Measurements from ENCODE around the gene ZBTB18.
A peak's percentile ranks its signal among the peaks of the same experiment; 100 is the strongest.

The ZBTB18 gene

GRCh38 chr1:244046907-244047611 lies 4.0 kb upstream of the ZBTB18 start:
- DNase-seq (ENCODE audit: low read depth) = no peak
- TF ChIP-seq CTCF (IDR thresholded peaks at IDR 0.05; ENCODE audit: low read depth, low read length, missing control alignments) = no peak
- in situ Hi-C loops (cut with HindIII; ENCODE audit: low sequenced_read_pairs) = no loop called here
- peak overlapping the region; percentile 78 for H3K4me3 ChIP-seq (ENCODE audit: low read depth, low read length)

- DNase-seq (ENCODE audit: low read depth) = no peak
- in situ Hi-C loops (cut with HindIII; ENCODE audit: low sequenced_read_pairs) = no loop called here
- H3K4me3 ChIP-seq (ENCODE audit: low read depth, low read length) = peak overlapping the region; percentile 78
- no peak for TF ChIP-seq CTCF (IDR thresholded peaks at IDR 0.05; ENCODE audit: low read depth, low read length, missing control alignments)
Measured at GRCh38 chr1:244047621-244048255, 3.3 kb upstream of the ZBTB18 start.

GRCh38 chr1:244048256-244049161 lies 2.6 kb upstream of the ZBTB18 start:
- TF ChIP-seq CTCF (IDR thresholded peaks at IDR 0.05; ENCODE audit: low read depth, low read length, missing control alignments) = no peak
- H3K4me3 ChIP-seq (ENCODE audit: low read depth, low read length) = peak overlapping the region; percentile 78
- in situ Hi-C loops (cut with HindIII; ENCODE audit: low sequenced_read_pairs) = no loop called here
- DNase-seq (ENCODE audit: low read depth) = peak; percentile 97

- no peak for DNase-seq (ENCODE audit: low read depth)
- in situ Hi-C loops (cut with HindIII; ENCODE audit: low sequenced_read_pairs) = loop anchor here (25.0 kb wide), 1 partner anchor 188 kb away; no protein-coding TSS in a partner anchor
Measured at GRCh38 chr1:244049162-244050013, 1.7 kb upstream of the ZBTB18 start.

GRCh38 chr1:244050014-244050834 lies 859 bp upstream of the ZBTB18 start:
- in situ Hi-C loops (cut with HindIII; ENCODE audit: low sequenced_read_pairs) = loop anchor here (25.0 kb wide), 1 partner anchor 187 kb away; no protein-coding TSS in a partner anchor
- DNase-seq (ENCODE audit: low read depth) = no peak

More at GRCh38 chr1:244049162-244050013, 1.7 kb upstream of the ZBTB18 start:
- no peak for TF ChIP-seq CTCF (IDR thresholded peaks at IDR 0.05; ENCODE audit: low read depth, low read length, missing control alignments)
- H3K4me3 ChIP-seq (ENCODE audit: low read depth, low read length) = peak overlapping the region; percentile 52

More at GRCh38 chr1:244050014-244050834, 859 bp upstream of the ZBTB18 start:
- TF ChIP-seq CTCF (IDR thresholded peaks at IDR 0.05; ENCODE audit: low read depth, low read length, missing control alignments) = no peak
- H3K4me3 ChIP-seq (ENCODE audit: low read depth, low read length) = peak overlapping the region; percentile 52
